GM12892 (cell line): ENCODE results near the gene LGMN.

Experiments
- POLR2A ChIP-seq: IDR thresholded peaks from 2 replicates; pipeline ENCODE4 v1.6.1; 2011; ENCODE audit warnings: low read depth, low read length, control low read depth
- POLR2AphosphoS5 ChIP-seq: IDR thresholded peaks from 2 replicates; pipeline ENCODE4 v1.6.1; 2011; ENCODE audit warnings: low read depth, low read length, control low read depth
- TAF1 ChIP-seq: IDR thresholded peaks from 2 replicates; pipeline ENCODE4 v1.6.1; 2011; ENCODE audit warnings: low read depth, mild to moderate bottlenecking, control low read depth, low read length, borderline replicate concordance

- TF ChIP-seq POLR2A, result no peak
- TF ChIP-seq POLR2AphosphoS5, result no peak
- TF ChIP-seq TAF1, result no peak
These were observed 70.5 kb downstream of the LGMN start for GRCh38 chr14:92677955-92678354.
